ENCODE data around the gene RPRD1B. TPM values are rescaled to one million over a fixed set of nuclear protein-coding genes. Genes with fewer than 3 reads are reported as not detected.

The RPRD1B gene
- total and polyA plus RNA-seq, 2 of the 8 experiments (the other 6 are each of a cell fraction or from before 2014, with no cell fraction given): 10.3 to 20.9 TPM

DNA sequence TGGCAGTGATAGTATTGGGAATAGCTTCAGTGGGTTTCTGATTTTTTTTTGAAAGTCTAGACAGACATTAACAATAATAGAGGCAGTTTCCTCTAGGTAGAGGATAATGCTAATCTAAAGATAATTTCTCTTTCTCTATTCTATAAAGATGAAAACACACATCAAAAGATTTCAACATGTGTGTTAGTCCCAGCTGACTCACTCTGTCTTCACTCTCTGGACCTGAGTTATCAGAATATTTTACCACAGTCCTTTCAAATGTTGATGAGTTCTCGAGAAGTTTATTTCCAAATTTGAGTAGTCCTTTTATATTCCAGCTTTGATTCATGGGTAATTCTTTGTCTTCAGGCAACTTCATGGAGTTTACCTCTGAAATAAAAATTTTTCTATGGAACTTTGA is 17.1 kb downstream of the RPRD1B start (continued):
- TF ChIP-seq SUZ12 (IDR thresholded peaks at IDR 0.05; ENCODE audit: low read length): no peak
